RWPE2 (cell line): Measurements from ENCODE around the gene CDX2.

Experiments
- ATAC-seq: fragments of 200-7000 bp; cut with Tn5 transposase; 3 replicates; pipeline ENCODE4 v1.9.1; 2021; ENCODE audit warnings: low read depth
- DNase-seq: peaks from one replicate; pipeline ENCODE4 v3.0.0-alpha.2; 2020; ENCODE audit warnings: low spot score
- H3K27ac ChIP-seq: fragments of 450-650 bp; 2 replicates; pipeline ENCODE4 v1.5.1; 2017; ENCODE audit warnings: mild to moderate bottlenecking; ENCODE audit not compliant: poor library complexity, severe bottlenecking
- H3K27me3 ChIP-seq: fragments of 250-450 bp; sonication (Bioruptor Pico); 2 replicates; pipeline ENCODE4 v1.5.1; 2021; ENCODE audit warnings: mild to moderate bottlenecking, moderate library complexity; ENCODE audit not compliant: insufficient read depth, poor library complexity, severe bottlenecking
- H3K36me3 ChIP-seq: fragments of 250-450 bp; sonication (Bioruptor Pico); 2 replicates; pipeline ENCODE4 v1.5.1; 2020; ENCODE audit warnings: low read depth, mild to moderate bottlenecking, moderate library complexity
- H3K4me1 ChIP-seq: fragments of 250-450 bp; sonication (Bioruptor Pico); 2 replicates; pipeline ENCODE4 v1.5.1; 2021; ENCODE audit warnings: mild to moderate bottlenecking, moderate library complexity; ENCODE audit not compliant: insufficient read depth, poor library complexity, severe bottlenecking
- H3K4me3 ChIP-seq: fragments of 250-450 bp; sonication (Bioruptor Pico); 2 replicates; pipeline ENCODE4 v1.5.1; 2021; ENCODE audit warnings: mild to moderate bottlenecking, moderate library complexity; ENCODE audit not compliant: severe bottlenecking
- H3K9me3 ChIP-seq: fragments of 250-450 bp; sonication (Bioruptor Pico); 2 replicates; pipeline ENCODE4 v1.5.1; 2021; ENCODE audit warnings: mild to moderate bottlenecking, moderate library complexity; ENCODE audit not compliant: severe bottlenecking
- TF ChIP-seq, protein P1 (sequence below): fragments of 450-650 bp; IDR thresholded peaks from one replicate; pipeline ENCODE4 v1.5.1; 2017; ENCODE audit warnings: mild to moderate bottlenecking, moderate library complexity; ENCODE audit not compliant: poor library complexity, severe bottlenecking

Gene CDX2, protein sequence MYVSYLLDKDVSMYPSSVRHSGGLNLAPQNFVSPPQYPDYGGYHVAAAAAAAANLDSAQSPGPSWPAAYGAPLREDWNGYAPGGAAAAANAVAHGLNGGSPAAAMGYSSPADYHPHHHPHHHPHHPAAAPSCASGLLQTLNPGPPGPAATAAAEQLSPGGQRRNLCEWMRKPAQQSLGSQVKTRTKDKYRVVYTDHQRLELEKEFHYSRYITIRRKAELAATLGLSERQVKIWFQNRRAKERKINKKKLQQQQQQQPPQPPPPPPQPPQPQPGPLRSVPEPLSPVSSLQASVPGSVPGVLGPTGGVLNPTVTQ

DNA sequence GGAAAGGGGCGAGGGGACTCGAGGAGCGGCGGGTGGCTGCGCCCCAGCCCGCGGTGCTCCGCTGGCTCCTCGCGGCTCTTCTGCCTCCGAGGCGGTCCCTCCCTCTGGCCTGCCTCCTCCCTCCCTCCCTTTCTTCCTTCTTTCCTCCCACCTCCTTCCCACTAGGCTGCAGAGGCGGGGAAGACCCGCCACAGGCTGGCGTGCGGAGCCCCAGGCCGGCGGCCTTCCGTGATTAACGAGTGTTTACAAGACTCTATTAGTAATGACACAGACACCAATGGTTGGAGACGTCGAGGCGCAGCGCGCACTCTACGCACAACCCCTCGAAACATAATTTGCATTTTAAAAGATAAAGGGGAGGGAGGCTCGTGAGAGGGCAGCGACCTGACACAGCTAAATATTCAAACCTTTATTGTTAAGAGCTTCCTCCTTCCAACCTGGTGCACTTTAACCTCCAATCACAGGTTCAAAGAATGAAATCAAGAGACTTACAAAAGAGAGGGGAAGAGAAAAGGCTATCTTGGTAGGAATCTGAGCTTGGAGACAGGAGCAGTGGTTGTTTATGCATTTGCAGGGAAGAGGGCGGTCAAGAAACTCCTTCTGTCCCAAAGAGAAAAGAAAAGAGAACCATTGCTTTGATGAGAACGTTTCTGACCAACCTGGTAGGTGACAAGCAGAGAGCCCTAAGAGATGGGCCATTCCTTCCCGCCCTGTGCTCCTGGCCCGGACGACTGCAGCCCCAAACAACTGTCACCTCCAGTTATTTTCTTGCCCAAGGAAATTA lies at the start of gene CDX2:
TSS of gene CDX2 (minus strand) at position 234 of the 784 bp plus-strand sequence. CDS start 309 bp downstream, outside the sequence.
- no peak within 1 kb of the TSS for H3K27ac ChIP-seq
- no peaks in the 10 kb centered on the region for H3K4me1 ChIP-seq
- peaks cover 95% of the 10 kb centered on the region for H3K27me3 ChIP-seq
- H3K9me3 ChIP-seq: no peaks in the 10 kb centered on the region
- TF ChIP-seq, protein P1, sequence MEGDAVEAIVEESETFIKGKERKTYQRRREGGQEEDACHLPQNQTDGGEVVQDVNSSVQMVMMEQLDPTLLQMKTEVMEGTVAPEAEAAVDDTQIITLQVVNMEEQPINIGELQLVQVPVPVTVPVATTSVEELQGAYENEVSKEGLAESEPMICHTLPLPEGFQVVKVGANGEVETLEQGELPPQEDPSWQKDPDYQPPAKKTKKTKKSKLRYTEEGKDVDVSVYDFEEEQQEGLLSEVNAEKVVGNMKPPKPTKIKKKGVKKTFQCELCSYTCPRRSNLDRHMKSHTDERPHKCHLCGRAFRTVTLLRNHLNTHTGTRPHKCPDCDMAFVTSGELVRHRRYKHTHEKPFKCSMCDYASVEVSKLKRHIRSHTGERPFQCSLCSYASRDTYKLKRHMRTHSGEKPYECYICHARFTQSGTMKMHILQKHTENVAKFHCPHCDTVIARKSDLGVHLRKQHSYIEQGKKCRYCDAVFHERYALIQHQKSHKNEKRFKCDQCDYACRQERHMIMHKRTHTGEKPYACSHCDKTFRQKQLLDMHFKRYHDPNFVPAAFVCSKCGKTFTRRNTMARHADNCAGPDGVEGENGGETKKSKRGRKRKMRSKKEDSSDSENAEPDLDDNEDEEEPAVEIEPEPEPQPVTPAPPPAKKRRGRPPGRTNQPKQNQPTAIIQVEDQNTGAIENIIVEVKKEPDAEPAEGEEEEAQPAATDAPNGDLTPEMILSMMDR: no peak
- ATAC-seq (no peak), DNase-seq (no peak)
- no peak within 1 kb of the TSS for H3K4me3 ChIP-seq
- H3K36me3 ChIP-seq: no peaks in the 10 kb centered on the region

DNA sequence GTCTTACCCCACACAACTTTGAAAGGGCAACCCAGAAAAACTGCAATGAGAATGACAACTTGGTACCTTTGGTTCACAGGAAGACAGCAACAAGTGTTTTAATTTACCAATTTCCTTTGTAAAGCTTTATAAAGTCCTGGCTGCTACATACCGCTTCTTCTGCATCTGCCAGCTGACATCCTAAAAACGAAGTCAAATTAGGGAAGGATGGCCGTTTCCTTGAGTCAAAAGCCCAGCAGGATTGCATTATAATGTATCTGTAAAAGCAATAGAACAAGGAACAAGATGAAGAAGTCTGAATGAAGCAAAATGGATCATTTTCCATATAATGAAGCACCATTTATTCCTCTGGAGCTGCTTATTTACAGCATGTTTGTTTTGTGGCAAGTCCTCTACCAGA lies 45.2 kb upstream of the CDX2 start:
- Histone ChIP-seq H3K27ac (no peak overlapping the region), H3K4me3 (no peak overlapping the region), H3K27me3 (no peaks in the 10 kb centered on the region), H3K4me1 (no peaks in the 10 kb centered on the region), H3K36me3 (no peaks in the 10 kb centered on the region), H3K9me3 (no peaks in the 10 kb centered on the region)
- no peak for DNase-seq
- ATAC-seq: no peak
- TF ChIP-seq, protein P1: no peak

DNA sequence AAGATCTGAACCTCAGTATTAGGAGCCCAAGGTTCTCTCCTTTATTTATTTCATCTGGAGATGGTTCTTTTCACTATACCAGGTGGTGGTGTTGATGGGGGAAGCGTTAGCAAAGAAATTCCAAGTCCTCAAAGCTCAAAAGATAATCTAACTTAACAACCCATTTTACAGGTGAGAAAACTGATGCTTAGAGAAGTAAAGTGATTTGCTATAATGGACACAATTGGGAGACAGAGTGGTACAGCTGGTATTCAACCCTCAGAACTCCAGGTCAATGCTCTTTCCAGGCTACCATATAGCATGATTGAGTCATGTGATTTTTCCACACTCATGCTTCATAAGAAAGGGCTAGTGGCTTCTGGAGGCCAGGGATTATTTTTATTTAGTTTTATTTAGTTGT lies 44.4 kb upstream of the CDX2 start:
- no peaks in the 10 kb centered on the region for H3K9me3 ChIP-seq
- TF ChIP-seq, protein P1: no peak
- H3K27me3 ChIP-seq: no peaks in the 10 kb centered on the region
- H3K4me3 ChIP-seq: no peak overlapping the region
- no peak for ATAC-seq
- H3K4me1 ChIP-seq: no peaks in the 10 kb centered on the region
- DNase-seq: no peak
- H3K27ac ChIP-seq: no peak overlapping the region
- no peaks in the 10 kb centered on the region for H3K36me3 ChIP-seq

DNA sequence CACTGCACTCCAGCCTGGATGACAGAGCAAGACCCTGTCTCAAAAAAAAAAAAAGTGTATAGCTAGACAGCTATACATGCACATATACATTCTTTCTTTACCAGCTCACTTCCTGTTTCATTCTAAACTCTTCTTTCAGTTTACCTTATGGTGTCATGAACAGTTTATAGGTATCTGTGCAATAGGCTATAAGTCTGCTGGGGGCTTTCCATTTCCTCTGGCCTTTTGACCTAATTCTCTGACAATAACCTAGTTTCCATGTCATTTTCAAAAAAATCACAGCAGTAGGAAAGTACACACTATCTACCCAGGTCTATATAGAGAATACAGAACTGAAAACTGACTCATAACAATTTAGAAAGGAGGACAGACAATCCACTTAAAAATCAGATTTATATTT lies 43.8 kb upstream of the CDX2 start:
- ATAC-seq (peak; percentile 41; the same call in 2 of the 3 replicates), DNase-seq (no peak)
- no peaks in the 10 kb centered on the region for H3K4me1 ChIP-seq

More for the DNA sequence above, 43.8 kb upstream of the CDX2 start:
- Histone ChIP-seq H3K27me3 (no peaks in the 10 kb centered on the region), H3K9me3 (no peaks in the 10 kb centered on the region), H3K27ac (no peak overlapping the region), H3K4me3 (no peak overlapping the region), H3K36me3 (no peaks in the 10 kb centered on the region)
- TF ChIP-seq, protein P1: no peak
